Activated CD4-positive, CD25-positive, alpha-beta regulatory T cell treated with anti-CD3 and anti-CD28 coated beads, Interleukin-2, amount 50 U/mL, for 24 hours (primary cell): ENCODE data around the gene TBX10.
"Not testable (repeated sequence)": the region's sequence is repeated elsewhere in the genome, so short reads cannot be mapped to it uniquely, and the experiment has no call there.

Source experiments
- ATAC-seq, 2 donors: fragments of 150-1000 bp; cut with Tn5 transposase; one replicate each; pipeline ENCODE4 v1.10.0; 2021; ENCODE audit warnings: mild to moderate bottlenecking in 1 of 2, moderate library complexity in 1 of 2

The TBX10 gene

GRCh38 chr11:67639438-67639859 lies at the start of gene TBX10:
TSS of gene TBX10 (minus strand) at chr11:67639763. CDS start at chr11:67639472, 291 bp downstream.
- no peak for ATAC-seq

DNA sequence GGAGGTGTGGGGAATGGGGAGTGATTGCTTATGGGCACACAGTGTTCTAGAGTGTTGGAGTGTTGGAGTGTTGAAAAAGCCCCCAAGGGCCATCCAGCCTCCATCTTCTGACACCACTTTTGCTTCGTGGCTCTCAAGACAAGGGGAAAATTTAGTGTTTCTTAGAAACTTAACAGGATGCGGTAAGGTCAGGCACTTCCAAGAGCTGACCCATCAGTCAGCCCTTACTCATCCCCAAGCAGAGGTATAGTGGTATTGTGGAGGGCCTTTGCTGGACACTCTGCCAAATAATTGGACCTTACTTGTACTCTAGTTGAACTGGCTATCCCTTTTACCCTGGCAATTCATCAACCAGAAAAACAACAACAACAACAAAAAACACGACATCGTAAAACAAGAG lies 49.6 kb upstream of the TBX10 start:
- no peak for ATAC-seq

- ATAC-seq, result no peak
These were observed 48.4 kb upstream of the TBX10 start for GRCh38 chr11:67687986-67688385.

DNA sequence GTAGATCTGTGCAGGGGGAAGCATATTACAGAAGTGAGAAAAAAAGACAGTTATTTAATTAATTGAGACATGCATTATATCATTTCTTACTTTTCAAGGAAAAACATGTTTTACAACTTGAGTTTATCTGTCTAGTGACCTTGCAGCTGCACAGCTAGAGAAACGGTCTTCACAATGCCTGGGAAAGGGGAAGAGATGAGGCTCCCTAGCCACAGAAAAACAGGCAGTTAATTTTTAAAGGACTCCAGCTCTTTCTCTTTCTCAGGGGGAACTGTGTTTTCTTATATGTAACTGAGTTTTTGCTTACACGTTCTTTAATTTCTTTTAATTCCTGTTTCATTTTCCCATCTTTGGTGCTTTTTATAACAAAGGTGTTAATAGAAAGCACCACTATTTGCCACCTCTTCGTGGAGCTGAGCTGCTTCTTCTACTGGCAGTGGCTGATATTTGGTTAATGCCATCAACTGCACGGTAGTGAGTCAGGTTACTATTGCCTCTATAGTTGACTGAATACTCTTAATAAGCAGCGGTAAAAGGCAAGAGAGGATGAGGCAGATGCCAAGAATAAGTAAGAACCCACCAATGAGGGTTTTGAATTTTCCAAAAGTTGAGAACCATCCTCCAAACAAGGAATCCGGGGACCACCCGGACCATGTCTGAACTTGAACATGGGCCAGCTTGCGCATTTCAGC lies 46.2 kb upstream of the TBX10 start:
- ATAC-seq, result not testable (repeated sequence)

- not testable (repeated sequence) for ATAC-seq
These were observed 42.8 kb upstream of the TBX10 start for GRCh38 chr11:67682126-67683034.

GRCh38 chr11:67680696-67681470 lies 41.3 kb upstream of the TBX10 start:
- ATAC-seq, result no peak

DNA sequence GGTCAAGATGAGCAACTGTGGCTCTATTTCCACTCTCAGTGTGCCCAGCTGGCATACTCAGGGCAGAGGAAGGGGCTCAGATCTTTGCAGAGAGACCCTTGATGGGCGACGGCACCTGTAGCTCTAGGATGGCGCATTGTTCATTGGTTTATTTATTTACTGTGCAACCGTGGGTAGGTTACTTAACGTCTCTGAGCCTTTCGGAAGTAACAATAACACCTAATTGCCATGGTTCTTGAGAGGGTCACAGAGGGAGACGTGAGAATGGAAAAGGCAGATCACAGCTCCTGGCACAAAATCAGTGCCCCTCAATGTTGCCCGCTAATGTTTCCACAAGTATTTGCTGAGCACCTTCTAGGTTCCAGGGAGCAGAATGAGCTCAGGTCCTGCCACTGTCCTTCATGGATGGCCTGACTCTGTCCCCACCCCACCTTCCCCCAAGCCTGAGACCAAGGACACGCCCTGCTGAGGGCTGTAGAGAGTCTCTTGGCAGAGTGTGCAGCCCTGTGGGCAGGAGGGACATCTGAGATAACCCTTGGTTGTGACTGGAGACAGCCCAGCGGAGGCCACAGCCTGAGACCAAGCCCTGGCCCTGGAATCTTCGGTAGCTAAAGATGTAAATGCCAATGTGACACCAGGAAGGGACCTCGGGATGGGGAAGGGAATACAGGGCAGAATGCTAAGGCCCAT lies 35.6 kb upstream of the TBX10 start:
- ATAC-seq, result no peak

- no peak for ATAC-seq
These were observed 34.9 kb upstream of the TBX10 start, which contains the start of gene ALDH3B2 for GRCh38 chr11:67674442-67674871. TSS of gene ALDH3B2 (minus strand) at chr11:67674623. CDS start at chr11:67666935, 7,688 bp downstream.

DNA sequence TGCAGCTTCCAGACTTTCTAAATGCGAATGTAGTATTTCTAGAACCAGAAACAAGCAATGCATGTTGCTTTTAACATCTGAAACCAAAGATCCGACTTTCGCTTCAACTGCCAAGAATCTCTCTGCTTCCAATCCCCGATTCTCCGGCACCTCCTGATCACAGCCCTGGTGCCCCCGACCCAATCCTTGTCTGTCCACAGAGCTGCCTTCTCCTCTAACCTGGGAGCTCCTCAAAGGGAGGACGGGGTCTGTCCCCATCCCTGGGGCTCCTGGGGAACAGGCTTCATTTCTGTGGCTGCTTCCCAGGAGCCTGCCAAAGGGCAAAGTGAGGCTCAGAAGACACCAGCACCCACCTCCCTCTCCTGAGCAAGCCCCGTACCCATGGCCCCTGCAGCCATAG lies 34.3 kb upstream of the TBX10 start:
- no peak for ATAC-seq

GRCh38 chr11:67673358-67673757 lies 33.8 kb upstream of the TBX10 start:
- no peak for ATAC-seq

DNA sequence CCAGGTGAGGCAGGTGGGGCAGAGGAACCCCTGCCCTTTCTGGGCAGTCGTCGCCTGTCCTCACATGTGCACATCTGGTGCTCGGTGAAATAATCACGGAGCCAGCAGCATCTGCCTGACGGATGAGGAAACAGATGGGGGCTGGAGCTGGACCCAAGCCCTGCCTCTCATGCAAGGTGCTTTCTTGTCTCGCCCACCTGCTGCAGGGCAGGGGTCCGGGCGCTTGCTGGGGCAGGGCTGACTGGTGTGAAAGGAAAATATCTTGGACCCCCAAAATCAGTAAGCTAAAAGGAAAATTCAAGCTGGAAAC lies 31.6 kb upstream of the TBX10 start:
- ATAC-seq, result no peak

DNA sequence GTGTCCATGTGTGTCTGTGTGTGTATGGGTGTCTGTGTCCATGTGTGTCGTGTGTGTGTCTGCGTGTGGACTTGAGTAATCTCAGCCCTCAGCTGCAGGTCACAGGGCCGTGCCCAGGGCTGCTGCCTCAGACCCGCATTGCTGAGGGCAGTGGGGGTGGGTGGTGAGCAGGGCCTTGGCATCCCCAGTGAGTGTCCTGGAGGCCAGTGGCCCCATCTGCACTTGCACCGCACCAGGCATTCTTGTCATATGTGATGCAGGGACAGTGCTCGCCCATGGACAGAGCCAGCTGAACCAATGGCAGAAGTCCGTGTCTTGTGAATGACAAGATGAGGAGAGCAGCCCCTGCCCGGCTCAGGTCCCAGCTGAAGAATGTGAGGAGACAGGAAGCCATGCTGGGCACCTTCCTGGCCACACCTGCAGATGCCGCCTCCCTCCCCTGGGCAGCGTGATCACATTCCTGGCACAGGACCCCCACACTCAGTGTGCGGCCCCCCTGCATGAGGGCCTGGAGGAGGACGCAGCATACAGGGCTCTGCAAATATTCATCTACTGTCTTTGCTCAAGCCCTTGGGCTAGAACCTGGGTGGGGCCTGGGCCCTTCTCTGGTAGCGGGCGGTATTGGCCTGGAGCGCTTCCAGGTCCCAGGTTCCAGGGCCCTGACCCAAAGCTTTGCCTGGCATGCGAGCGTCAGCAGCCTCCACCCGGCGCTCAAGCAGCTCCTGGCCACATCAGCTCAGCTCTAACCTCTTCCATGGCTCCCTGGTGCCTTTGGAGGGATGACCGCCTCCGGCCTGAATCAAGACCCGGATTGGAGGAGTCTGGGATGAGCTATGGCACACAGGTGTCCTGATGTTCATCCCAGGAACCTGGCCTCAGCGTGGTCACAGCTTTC lies 31.0 kb upstream of the TBX10 start:
- ATAC-seq, result no peak

GRCh38 chr11:67668192-67668551 lies 28.6 kb upstream of the TBX10 start:
- ATAC-seq, result no peak

DNA sequence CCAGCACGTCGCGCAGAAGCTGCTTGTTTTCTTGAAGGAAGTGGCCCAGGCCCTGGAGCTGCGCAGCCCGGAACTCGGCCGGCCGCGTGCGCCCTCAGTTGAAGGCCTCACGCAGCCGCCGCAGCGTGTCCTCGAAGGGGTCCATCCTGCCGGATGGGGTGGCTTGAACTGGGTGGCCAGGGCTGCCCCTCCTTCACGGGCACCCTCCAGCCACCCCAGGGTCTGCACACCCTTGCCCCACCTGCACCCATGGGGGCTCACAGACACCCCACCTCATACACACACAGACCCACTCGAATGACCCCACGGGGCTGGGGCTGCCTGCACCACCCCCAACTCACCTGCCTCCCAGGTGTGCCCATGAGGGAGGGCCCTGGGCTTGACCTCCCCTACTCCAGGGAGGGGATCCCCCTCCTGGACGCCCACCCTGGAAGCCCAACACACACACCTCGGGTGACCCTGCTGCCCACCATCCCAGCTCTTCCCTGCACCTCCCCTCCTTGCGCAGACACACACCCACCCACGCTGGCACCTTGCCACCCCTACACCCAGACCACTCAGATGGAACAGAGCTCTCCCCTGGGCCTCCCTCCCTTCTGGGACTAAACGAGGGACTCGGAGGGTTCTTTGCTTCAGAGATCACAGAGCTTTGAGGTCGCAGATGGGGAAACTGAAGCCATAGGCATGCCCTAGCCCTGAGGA lies 28.1 kb upstream of the TBX10 start:
- ATAC-seq, result no peak

- no peak for ATAC-seq
These were observed 27.3 kb upstream of the TBX10 start for GRCh38 chr11:67666676-67667489.

- no peak for ATAC-seq
These were observed 26.7 kb upstream of the TBX10 start for GRCh38 chr11:67666303-67666645.

DNA sequence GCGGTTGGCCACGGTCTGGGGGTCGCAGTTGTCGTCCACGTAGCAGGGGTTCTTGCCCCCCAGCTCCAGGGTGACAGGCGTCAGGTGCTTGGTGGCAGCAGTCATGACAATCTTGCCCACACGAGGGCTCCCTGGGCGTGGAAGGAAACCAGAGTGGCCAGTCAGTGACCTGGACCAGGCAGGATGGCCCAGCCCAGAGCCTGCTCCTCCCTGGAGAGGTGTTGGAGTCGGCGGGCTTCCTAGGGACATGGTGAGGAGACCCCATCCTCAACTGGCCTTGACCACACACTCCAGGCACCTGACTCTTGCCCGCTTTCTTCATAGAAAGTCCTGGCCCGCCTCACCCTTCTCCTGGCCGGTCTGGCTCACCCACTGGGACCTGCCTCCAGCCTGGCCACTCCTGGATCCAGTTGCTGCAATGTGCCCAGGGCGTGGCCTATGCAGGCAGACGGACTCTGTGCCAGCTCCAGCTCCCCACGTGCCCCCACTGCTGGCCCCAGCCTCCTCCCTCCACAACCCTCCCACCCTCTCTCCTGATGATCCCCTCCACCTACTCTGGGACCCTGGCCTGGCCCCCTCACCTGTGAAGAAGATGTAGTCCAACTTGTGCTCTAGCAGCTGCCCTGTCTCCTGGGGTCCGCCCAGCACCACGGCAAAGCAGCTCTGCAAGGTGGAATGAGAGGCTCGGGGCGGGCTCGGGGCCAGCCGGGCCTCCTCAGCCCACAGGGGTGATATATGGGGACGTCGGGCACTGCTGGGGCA lies 26.2 kb upstream of the TBX10 start:
- no peak for ATAC-seq

DNA sequence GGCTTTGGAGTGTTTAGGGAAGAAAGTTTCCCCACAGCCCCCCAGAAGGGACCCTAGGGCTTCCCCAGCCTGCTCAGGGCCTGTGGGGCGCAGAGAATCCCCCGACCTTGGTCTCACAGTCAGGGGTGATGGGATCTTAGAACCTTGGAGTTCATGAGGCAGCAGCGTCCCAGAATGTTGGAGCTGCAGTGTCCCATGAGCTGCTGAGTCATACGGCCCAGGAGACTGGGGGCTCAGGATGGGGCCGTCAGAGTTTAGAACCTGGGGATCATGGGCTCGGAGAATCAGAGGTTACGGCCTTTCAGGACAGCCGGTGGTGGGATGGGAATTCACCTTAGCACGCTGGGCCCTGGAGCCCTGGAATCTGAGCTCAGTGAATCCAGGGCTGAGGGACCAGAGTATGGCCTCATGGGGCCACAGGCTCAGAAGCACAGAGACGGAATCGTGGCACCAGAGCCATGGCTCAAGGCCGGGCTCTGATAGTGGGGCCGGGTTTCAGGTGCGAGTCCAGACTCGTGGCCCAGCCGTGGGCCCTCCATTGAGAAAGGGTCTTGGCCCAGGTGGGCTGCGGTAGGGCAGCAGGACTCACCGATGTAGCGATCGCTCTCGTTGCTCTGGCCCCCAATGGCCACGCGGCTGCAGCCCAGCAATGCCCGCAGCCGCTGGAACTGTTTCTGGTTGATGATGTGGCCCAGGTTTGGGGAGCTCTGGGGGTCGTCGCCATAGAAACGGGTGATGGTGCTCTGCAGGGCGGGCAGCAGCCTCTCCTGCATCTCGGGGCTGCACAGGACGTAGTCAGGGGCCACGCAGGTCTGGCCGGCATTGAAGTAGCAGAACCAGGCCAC lies 25.4 kb upstream of the TBX10 start:
- no peak for ATAC-seq
